Activated CD8-positive, alpha-beta T cell treated with anti-CD3 and anti-CD28 coated beads for 36 hours (primary cell): ENCODE data around the gene IKZF3. TPM values are rescaled to one million over a fixed set of nuclear protein-coding genes. Genes with fewer than 3 reads are reported as not detected.

ENCODE experiments used
- ATAC-seq: fragments of 200-7000 bp; cut with Tn5 transposase; one replicate; pipeline ENCODE4 v1.10.0; 2021; ENCODE audit warnings: mild to moderate bottlenecking, moderate library complexity
- CTCF ChIA-PET: fragments of 350-600 bp; sonication (Branson Sonifier 250); formaldehyde crosslinking; loops from one replicate; lab custom pipeline; 2021; ENCODE audit warnings: antibody characterized with exemption; lab: Charles Lee
- POLR2A ChIA-PET: fragments of 350-600 bp; sonication (Branson Sonifier 250); formaldehyde crosslinking; loops from one replicate; lab custom pipeline; 2021; ENCODE audit warnings: antibody characterized with exemption; lab: Charles Lee
- DNase-seq: peaks from one replicate; pipeline ENCODE4 v3.0.0-alpha.2; 2020
- H3K27ac Mint-ChIP-seq: one replicate; pipeline ENCODE4 v1.8.0; 2021; ENCODE audit warnings: mild to moderate bottlenecking, mixed read lengths
- H3K27me3 Mint-ChIP-seq: one replicate; pipeline ENCODE4 v1.8.0; 2021; ENCODE audit warnings: mixed read lengths
- H3K36me3 Mint-ChIP-seq: one replicate; pipeline ENCODE4 v1.8.0; 2021; ENCODE audit warnings: low read depth, mixed read lengths
- H3K4me1 Mint-ChIP-seq: one replicate; pipeline ENCODE4 v1.8.0; 2021; ENCODE audit warnings: low read depth, mixed read lengths
- H3K4me3 Mint-ChIP-seq: one replicate; pipeline ENCODE4 v1.8.0; 2021; ENCODE audit warnings: mild to moderate bottlenecking, moderate library complexity, mixed read lengths
- H3K9me3 Mint-ChIP-seq: one replicate; pipeline ENCODE4 v1.8.0; 2021; ENCODE audit warnings: mixed read lengths
- CTCF ChIP-seq: fragments of 200-600 bp; IDR thresholded peaks from one replicate; pipeline ENCODE4 v1.8.0; 2022; ENCODE audit warnings: antibody characterized with exemption, mild to moderate bottlenecking
- intact Hi-C: fragments of 100-400 bp; cut with micrococcal nuclease; formaldehyde crosslinking; loops from one replicate; pipeline ENCODE4 v1.10.0; 2022
- total RNA-seq, 2 experiments: library from RNA; stranded (reverse); gene quantifications; one replicate each; pipeline ENCODE4 v1.2.3, GENCODE V29; 2021

Gene IKZF3
- total RNA-seq, 2 experiments from 2014 or later, result 52.1 to 52.2 TPM

- no peak for TF ChIP-seq CTCF
- intact Hi-C loops, result no loop called here
Measured at GRCh38 chr17:39719563-39720355, 144.4 kb downstream of the IKZF3 start.

GRCh38 chr17:39717660-39718059 is 146.5 kb downstream of the IKZF3 start:
- intact Hi-C loops, result no loop called here

More at GRCh38 chr17:39719563-39720355, 144.4 kb downstream of the IKZF3 start:
- no peaks in the 10 kb centered on the region for H3K9me3 Mint-ChIP-seq
- H3K27me3 Mint-ChIP-seq, result no peaks in the 10 kb centered on the region
- H3K4me3 Mint-ChIP-seq, result no peak overlapping the region
- no peak overlapping the region for H3K27ac Mint-ChIP-seq
- POLR2A ChIA-PET, result interaction anchor here (1.9 kb wide), 1 partner anchor 82 kb away, joined by 5 read pairs; no protein-coding TSS in a partner anchor
- no peak for ATAC-seq
- H3K36me3 Mint-ChIP-seq, result no peaks in the 10 kb centered on the region
- DNase-seq, result no peak
- CTCF ChIA-PET, result interaction anchor here (1.3 to 2.3 kb wide), 2 partner anchors 10 to 66 kb away, joined by 3 to 9 read pairs; partner anchors contain the start of gene MIEN1
- H3K4me1 Mint-ChIP-seq, result no peaks in the 10 kb centered on the region

GRCh38 chr17:39716879-39717536 is 147.1 kb downstream of the IKZF3 start:
- TF ChIP-seq CTCF, result no peak
- intact Hi-C loops, result no loop called here
- Mint-ChIP-seq H3K4me1 (no peaks in the 10 kb centered on the region), H3K27me3 (no peaks in the 10 kb centered on the region), H3K36me3 (no peaks in the 10 kb centered on the region), H3K9me3 (no peaks in the 10 kb centered on the region), H3K27ac (no peak overlapping the region), H3K4me3 (no peak overlapping the region)
- no peak for DNase-seq
- POLR2A ChIA-PET, result no interaction called here
- CTCF ChIA-PET, result interaction anchor here (0.8 to 1.2 kb wide), 2 partner anchors 13 to 63 kb away, joined by 3 to 7 read pairs; partner anchors contain the start of gene MIEN1
- no peak for ATAC-seq

More at GRCh38 chr17:39717660-39718059, 146.5 kb downstream of the IKZF3 start:
- ChIA-PET CTCF (interaction anchor here (1.0 kb wide), 1 partner anchor 96 kb away, joined by 3 read pairs; no protein-coding TSS in a partner anchor), POLR2A (no interaction called here)
- H3K27me3 Mint-ChIP-seq, result no peaks in the 10 kb centered on the region
- DNase-seq, result no peak
- ATAC-seq, result no peak
- H3K9me3 Mint-ChIP-seq, result no peaks in the 10 kb centered on the region
- no peak for TF ChIP-seq CTCF
- H3K4me1 Mint-ChIP-seq, result no peaks in the 10 kb centered on the region
- no peak overlapping the region for H3K27ac Mint-ChIP-seq
- H3K4me3 Mint-ChIP-seq, result no peak overlapping the region
- no peaks in the 10 kb centered on the region for H3K36me3 Mint-ChIP-seq

- Mint-ChIP-seq H3K27ac (no peak overlapping the region), H3K9me3 (no peaks in the 10 kb centered on the region), H3K36me3 (no peaks in the 10 kb centered on the region), H3K4me3 (no peak overlapping the region), H3K27me3 (no peaks in the 10 kb centered on the region), H3K4me1 (no peaks in the 10 kb centered on the region)
- no peak for TF ChIP-seq CTCF
- DNase-seq (no peak), ATAC-seq (no peak)
- ChIA-PET CTCF (interaction anchor here (0.8 to 1.2 kb wide), 2 partner anchors 14 to 62 kb away, joined by 3 to 7 read pairs; partner anchors contain the start of gene MIEN1), POLR2A (no interaction called here)
- intact Hi-C loops, result no loop called here
Measured at GRCh38 chr17:39716073-39716818, 147.9 kb downstream of the IKZF3 start.
